ENCODE data around the gene MND1. TPM values are rescaled to one million over a fixed set of nuclear protein-coding genes. Genes with fewer than 3 reads are reported as not detected.

The MND1 gene
- total and polyA plus RNA-seq, 2 of the 8 experiments (the other 6 are each of a cell fraction or from before 2014, with no cell fraction given) = 4.4 to 26.2 TPM

- TF ChIP-seq POU5F1 (IDR thresholded peaks at IDR 0.05; ENCODE audit: low read depth, low read length) (no peak), ATF2 (IDR thresholded peaks at IDR 0.05; ENCODE audit: low read length) (no peak), SIN3A (conservative IDR thresholded peaks at IDR 0.05 in 1 of 2, IDR thresholded peaks at IDR 0.05 in 1 of 2; ENCODE audit: low read depth in 1 of 2, low read length in 2 of 2) (no peak)
Measured at GRCh38 chr4:153452658-153453378, 108.3 kb downstream of the MND1 start (continued).

All from H1 (cell line).